Measurements from ENCODE around the gene PRPF40A.

PRPF40A gene

GRCh38 chr2:152715854-152716428, 1.3 kb downstream of the PRPF40A start:
- peak overlapping the region; percentile 91 for H3K9ac ChIP-seq (ENCODE audit: low read depth, low read length)
- DNase-seq, result peak; percentile 26
- no peak overlapping the region; the same call in 1 of the 2 replicates for H3K27ac ChIP-seq (ENCODE audit: low read length)
- no peaks in the 10 kb centered on the region for H3K27me3 ChIP-seq (ENCODE audit: insufficient read depth, low read length, poor library complexity)
- H3K36me3 ChIP-seq (ENCODE audit: insufficient read depth, low read length), result peaks cover 61% of the 10 kb centered on the region
- no peak for ATAC-seq (ENCODE audit: insufficient read depth, low read depth)
- TF ChIP-seq CTCF (IDR thresholded peaks at IDR 0.05; ENCODE audit: borderline replicate concordance, extremely low read depth, low read length, poor library complexity, severe bottlenecking), result peak; percentile 49
- TF ChIP-seq EZH2 (IDR thresholded peaks at IDR 0.05; ENCODE audit: borderline replicate concordance, low read depth, low read length, severe bottlenecking), result no peak
- peaks cover 61% of the 10 kb centered on the region for H4K20me1 ChIP-seq (ENCODE audit: insufficient read depth, low read length)
- H3K4me3 ChIP-seq (ENCODE audit: low read depth in 1 of 2, low read length in 2 of 2), result peak overlapping the region; percentile 86 to 92
- H2AFZ ChIP-seq (ENCODE audit: low read depth, low read length), result no peak overlapping the region
- H3K4me2 ChIP-seq (ENCODE audit: insufficient read depth, low read length), result peak overlapping the region; percentile 84
- H3K9me3 ChIP-seq (ENCODE audit: insufficient read depth, low read length, severe bottlenecking), result no peaks in the 10 kb centered on the region
- peaks cover 89% of the 10 kb centered on the region for H3K79me2 ChIP-seq (ENCODE audit: insufficient read depth, low read length)
- H3K4me1 ChIP-seq (ENCODE audit: insufficient read depth, low read length), result peaks cover 54% of the 10 kb centered on the region

GRCh38 chr2:152715112-152715511, 2.1 kb downstream of the PRPF40A start:
- TF ChIP-seq CTCF (IDR thresholded peaks at IDR 0.05; ENCODE audit: borderline replicate concordance, extremely low read depth, low read length, poor library complexity, severe bottlenecking) (no peak), EZH2 (IDR thresholded peaks at IDR 0.05; ENCODE audit: borderline replicate concordance, low read depth, low read length, severe bottlenecking) (no peak)
- Histone ChIP-seq H3K79me2 (ENCODE audit: insufficient read depth, low read length) (peaks cover 89% of the 10 kb centered on the region), H3K9me3 (ENCODE audit: insufficient read depth, low read length, severe bottlenecking) (no peaks in the 10 kb centered on the region), H3K4me2 (ENCODE audit: insufficient read depth, low read length) (peak overlapping the region; percentile 84), H3K4me3 (ENCODE audit: low read depth in 1 of 2, low read length in 2 of 2) (peak overlapping the region in 1 of 2 experiments; percentile 86; a peak in 1 of 4 replicates), H4K20me1 (ENCODE audit: insufficient read depth, low read length) (peaks cover 59% of the 10 kb centered on the region), H3K9ac (ENCODE audit: low read depth, low read length) (no peak overlapping the region), H3K27ac (ENCODE audit: low read length) (no peak overlapping the region), H3K36me3 (ENCODE audit: insufficient read depth, low read length) (peaks cover 61% of the 10 kb centered on the region), H3K27me3 (ENCODE audit: insufficient read depth, low read length, poor library complexity) (no peaks in the 10 kb centered on the region), H2AFZ (ENCODE audit: low read depth, low read length) (no peak overlapping the region), H3K4me1 (ENCODE audit: insufficient read depth, low read length) (peaks cover 46% of the 10 kb centered on the region)
- ATAC-seq (ENCODE audit: insufficient read depth, low read depth), result no peak
- no peak for DNase-seq

GRCh38 chr2:152710713-152711112, 6.5 kb downstream of the PRPF40A start:
- Histone ChIP-seq H4K20me1 (ENCODE audit: insufficient read depth, low read length) (peaks cover 80% of the 10 kb centered on the region), H3K4me1 (ENCODE audit: insufficient read depth, low read length) (peaks cover 28% of the 10 kb centered on the region), H3K79me2 (ENCODE audit: insufficient read depth, low read length) (peaks cover 100% of the 10 kb centered on the region), H3K4me3 (ENCODE audit: low read depth in 1 of 2, low read length in 2 of 2) (no peak overlapping the region), H3K27me3 (ENCODE audit: insufficient read depth, low read length, poor library complexity) (no peaks in the 10 kb centered on the region), H3K9ac (ENCODE audit: low read depth, low read length) (no peak overlapping the region), H3K36me3 (ENCODE audit: insufficient read depth, low read length) (peaks cover 92% of the 10 kb centered on the region), H3K4me2 (ENCODE audit: insufficient read depth, low read length) (no peak overlapping the region), H2AFZ (ENCODE audit: low read depth, low read length) (no peak overlapping the region), H3K27ac (ENCODE audit: low read length) (no peak overlapping the region), H3K9me3 (ENCODE audit: insufficient read depth, low read length, severe bottlenecking) (no peaks in the 10 kb centered on the region)
- TF ChIP-seq EZH2 (IDR thresholded peaks at IDR 0.05; ENCODE audit: borderline replicate concordance, low read depth, low read length, severe bottlenecking), result no peak
- no peak for TF ChIP-seq CTCF (IDR thresholded peaks at IDR 0.05; ENCODE audit: borderline replicate concordance, extremely low read depth, low read length, poor library complexity, severe bottlenecking)
- no peak for ATAC-seq (ENCODE audit: insufficient read depth, low read depth)
- no peak for DNase-seq
